CD4-positive, alpha-beta T cell treated with Interleukin-15 for 4 hours (primary cell): Measurements from ENCODE around the gene ELP4.
"Not testable (repeated sequence)": the region's sequence is repeated elsewhere in the genome, so short reads cannot be mapped to it uniquely, and the experiment has no call there.

Experiments
- DNase-seq: peaks from one replicate; pipeline ENCODE4 v3.0.0-alpha.2; 2020; ENCODE audit warnings: low spot score

Gene ELP4

DNA sequence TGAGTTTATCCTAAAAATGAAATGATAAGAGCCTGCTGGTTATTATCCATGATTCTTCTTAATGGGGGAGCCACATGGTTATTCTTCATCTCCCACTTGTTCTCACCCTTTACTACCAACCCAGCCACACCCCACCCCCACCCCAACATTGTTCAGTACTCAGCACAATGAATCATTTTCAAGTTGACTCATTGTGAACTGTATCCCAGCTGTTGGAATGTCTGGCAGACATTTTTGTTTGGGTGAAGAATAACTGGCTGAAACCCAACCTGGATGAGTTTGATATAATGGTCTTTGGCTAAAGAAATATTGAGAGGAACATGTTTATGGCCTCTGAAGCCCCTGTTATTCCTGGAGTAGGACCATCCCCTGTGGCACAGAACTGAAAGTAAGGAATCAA is 136.2 kb downstream of the ELP4 start:
- DNase-seq = no peak

GRCh38 chr11:31646216-31646615 is 136.6 kb downstream of the ELP4 start:
- no peak for DNase-seq

DNA sequence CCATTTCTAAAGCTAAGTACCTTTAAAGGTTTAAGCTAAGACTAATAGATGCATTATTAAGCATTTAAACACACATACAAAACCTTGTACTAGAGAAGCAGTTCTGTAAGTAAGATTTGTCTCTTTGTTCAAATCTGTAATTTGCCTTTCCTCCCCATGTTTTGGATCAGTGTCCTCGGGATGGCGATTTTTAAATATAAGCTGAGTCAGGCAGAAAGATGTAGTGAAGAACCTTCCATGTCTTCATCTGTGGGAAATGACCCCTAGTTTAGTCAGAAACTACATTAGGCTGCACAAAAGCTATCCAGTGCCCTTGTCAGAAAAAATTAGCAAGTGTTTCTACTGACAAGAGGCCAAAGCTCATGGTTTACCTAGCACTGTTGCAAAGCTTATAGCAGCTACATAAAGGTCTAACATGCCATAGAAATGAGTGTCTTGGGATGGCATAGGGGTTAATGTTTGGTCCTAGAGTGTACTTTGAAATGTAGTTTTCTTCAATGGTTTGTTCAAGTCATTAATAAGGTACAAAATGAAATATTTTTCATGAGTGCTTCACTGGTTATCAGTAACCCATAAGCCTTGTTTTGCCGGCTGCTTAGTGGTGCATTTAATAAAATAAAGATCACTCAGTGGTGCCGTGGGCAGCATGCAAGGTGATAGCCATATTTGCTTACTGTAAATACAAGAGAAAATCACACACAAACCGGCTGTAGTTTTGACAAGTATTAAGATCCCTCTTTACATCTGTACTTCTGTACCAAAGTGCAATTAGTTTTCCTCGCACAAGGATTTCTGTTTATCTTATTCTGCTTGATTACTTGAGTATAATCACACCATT is 139.8 kb downstream of the ELP4 start:
- DNase-seq = no peak

DNA sequence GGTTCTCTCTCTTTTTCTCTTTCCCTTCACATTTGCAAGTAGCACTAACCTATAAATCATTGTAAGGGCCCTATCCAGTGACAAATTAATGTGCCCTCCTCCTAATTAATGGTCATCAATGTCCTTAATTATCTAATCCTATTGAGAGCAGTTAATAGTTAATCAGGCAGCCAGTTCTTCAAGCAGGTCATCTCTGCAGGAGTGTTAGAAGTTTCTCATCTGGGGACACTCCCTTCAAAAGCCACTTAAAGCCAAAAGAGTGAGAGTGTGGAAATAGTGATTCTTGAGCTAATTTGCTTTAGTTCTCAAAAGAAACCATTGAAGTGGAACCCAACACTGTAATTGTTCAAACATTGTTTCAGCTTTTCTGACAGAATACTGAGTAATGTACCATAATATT is 141.6 kb downstream of the ELP4 start:
- DNase-seq = no peak

- no peak for DNase-seq
Observed at GRCh38 chr11:31651822-31652221, 142.3 kb downstream of the ELP4 start.

DNA sequence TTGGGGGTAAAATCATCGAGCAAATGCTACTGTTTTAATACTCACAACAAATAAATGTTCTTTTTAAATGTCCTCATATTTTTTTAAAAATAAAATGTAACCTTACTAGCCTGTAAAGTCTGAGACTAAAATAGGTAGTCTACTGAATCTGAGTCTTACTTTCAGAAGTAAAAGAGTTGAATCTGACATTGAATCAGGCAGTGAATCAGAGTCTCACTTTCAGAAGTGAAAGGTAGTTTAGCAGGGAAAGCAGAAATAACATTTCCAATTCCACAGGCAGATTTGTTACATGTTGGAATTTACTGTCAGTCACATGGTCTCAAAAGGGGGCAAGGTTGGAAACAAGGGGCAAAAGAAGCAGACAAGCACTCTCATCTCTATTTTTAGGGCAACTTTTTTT is 143.0 kb downstream of the ELP4 start:
- DNase-seq = no peak

DNA sequence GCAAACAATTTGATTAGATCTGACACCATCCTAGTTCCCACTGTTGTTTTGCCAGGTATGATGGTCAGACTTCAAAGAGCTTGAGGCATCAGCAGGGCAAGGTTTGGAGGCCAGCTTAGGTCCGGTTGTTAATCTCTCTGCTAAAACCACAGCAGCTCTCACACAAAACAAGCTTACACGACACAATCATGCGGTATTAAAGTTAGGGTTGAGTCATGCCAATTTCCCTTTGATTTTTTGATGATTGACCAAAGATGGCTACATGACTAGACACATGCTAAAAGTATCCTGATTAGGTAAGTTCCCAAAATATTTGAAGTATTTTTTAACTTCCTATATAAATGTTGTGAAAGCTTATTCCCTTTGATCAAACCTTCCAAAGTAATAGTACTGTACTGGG is 145.9 kb downstream of the ELP4 start:
- DNase-seq = no peak

DNA sequence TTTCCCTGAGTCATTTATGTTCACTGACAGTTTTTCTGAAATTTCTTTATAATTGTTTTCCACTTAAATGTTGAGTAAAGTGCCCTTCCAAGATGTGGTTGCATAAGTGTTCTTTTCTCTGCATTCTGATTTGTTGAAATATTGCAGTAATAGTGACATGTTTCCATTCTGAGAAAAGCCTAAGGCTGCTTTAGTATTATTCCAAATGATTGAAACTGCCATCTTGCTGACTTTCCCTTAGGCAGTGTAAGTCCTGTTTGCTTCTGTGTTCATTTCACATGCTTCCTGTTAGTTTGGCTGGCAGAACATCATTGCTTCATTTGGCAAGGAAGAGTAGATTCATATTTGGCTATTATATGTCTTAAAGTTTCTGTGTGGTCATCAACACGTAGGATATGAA is 146.5 kb downstream of the ELP4 start:
- no peak for DNase-seq

- DNase-seq = no peak
Observed at GRCh38 chr11:31657091-31657490, 147.5 kb downstream of the ELP4 start.

GRCh38 chr11:31664129-31664528 is 154.6 kb downstream of the ELP4 start:
- no peak for DNase-seq

- DNase-seq = no peak
Observed at GRCh38 chr11:31664954-31665353, 155.4 kb downstream of the ELP4 start.

DNA sequence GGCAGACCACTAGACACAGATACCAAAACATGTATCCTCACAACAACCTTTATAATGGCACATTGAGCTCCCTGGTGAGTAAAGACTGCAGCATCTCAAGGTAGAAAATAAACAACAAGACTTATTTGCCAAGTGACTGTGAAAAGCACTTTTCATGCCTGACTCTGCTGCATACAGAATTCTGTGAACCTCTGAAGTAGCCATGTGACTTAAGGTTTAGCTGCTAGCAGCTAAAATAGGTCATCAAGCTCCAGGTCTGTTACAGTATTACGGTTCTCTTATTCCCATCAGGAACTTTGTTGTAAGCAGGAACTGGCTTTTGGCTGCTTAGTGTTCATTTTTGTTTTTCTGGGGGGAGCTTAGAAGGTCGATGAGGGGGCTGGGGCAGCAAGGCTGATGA is 162.1 kb downstream of the ELP4 start:
- DNase-seq = no peak

GRCh38 chr11:31673108-31673507 is 163.5 kb downstream of the ELP4 start:
- not testable (repeated sequence) for DNase-seq

DNA sequence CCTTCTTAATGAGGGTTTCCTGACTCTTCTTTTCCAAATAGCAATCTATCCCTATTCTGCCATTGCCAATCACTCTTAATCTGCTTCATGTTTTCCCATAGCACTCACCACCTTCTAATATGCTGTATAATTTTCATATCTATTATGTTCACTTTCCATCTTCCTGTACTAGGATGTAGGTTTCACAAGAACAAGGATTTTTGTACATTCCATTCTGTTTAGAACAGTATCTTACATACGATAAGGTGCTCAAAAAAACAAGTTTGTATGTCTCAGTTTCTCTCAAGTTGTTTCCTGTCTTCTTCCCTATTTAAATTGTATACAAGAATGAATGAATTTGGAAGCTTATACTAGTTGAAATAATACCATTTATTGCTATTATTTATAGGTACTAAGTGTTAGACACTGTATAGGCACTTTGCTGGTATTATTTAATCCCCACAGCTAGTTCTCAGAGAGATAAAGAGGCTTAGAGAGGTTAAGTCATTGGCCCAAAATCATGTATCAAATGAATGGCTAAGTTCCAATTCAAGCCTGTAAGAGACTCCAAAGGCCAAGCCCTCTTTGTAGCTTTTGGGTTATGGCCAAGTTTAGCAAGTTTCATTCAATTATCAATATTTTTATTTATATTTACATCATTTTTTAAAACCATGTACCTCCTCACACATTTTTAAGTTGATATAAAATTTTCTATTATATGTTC is 166.9 kb downstream of the ELP4 start:
- DNase-seq = no peak

DNA sequence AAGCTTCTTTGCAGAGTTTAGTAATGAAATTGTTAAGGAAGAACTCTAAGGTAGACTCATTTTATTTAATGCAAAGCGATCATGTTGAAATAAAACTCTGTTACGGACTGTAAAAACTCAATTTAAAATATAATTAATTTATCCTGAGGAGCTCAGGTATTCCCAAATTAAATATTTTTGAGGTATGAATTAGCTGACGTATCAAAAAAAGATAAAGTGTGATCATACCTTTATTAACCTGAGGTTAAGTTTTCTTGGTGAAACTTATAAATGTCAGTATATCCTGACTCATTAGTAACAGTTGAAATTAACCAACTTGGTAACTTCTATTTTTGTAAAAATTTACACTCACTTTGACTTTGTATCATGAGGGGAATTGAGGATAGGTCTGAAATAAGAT is 171.2 kb downstream of the ELP4 start:
- no peak for DNase-seq

DNA sequence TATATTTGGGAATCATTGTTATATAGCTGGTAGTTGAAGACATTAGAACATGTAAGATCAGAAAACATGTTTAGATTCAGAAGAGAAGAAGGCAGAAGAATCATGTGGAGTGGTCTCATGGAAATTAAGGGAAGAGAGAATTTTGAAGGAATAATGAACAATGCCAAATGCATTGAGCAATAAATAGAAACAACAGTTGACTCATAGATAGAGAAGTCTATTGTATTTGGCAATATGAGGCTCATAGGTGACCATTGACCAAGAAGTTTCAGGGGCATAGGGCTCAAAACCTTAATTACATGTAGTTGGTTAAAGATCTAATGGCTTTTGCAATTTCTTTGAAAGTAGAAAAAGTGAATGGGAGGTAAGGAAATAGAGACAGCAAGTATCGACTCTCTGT is 177.7 kb downstream of the ELP4 start:
- no peak for DNase-seq

- no peak for DNase-seq
Observed at GRCh38 chr11:31687861-31688260, 178.3 kb downstream of the ELP4 start.

DNA sequence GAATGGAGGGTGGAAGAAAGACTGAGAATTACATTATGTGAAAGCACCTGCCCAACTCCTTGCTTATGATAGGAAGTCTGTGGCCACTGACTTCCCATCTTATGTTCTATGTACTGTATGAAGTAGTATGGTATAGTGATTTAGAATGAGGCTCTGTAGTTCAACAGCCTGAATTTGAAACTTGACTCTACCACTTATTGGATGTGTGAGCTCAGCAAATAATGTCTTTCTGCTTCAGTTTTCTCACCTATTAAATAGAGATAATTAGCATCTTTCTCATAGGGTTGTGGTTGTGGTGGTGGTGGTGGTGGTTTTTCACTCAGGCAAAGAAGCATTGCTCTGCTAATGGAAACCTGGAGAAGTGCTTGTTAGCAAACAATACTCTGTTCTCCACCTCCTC is 180.0 kb downstream of the ELP4 start:
- DNase-seq = no peak

GRCh38 chr11:31690041-31690440 is 180.5 kb downstream of the ELP4 start:
- no peak for DNase-seq

- DNase-seq = no peak
Observed at GRCh38 chr11:31690516-31690915, 180.9 kb downstream of the ELP4 start.

GRCh38 chr11:31692466-31692865 is 182.9 kb downstream of the ELP4 start:
- DNase-seq = no peak

- not testable (repeated sequence) for DNase-seq
Observed at GRCh38 chr11:31697049-31697448, 187.5 kb downstream of the ELP4 start.

DNA sequence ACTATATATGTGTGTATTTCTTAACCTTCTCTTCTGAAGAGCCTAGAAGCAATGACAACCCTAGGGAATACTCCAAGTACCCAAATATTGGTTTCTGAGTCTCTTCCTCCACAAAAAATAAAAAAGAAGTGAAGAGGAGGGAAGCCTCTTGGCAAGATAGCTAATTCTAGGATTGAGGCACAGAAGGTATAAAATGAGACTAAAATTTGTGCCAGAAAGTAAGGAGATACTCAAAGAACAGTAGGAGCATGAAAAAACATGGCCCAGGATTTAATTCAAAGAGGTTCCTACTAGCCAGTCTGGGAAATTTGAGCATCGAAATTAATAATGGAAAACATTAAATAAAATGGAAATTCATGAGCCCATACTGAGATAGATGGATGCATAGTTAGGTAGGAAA is 189.5 kb downstream of the ELP4 start:
- no peak for DNase-seq

- no peak for DNase-seq
Observed at GRCh38 chr11:31702966-31703365, 193.4 kb downstream of the ELP4 start.
